GM12872 (cell line): ENCODE data around the gene FILIP1L.

Experiments used
- TF ChIP-seq, protein P1 (sequence below): IDR thresholded peaks from 3 replicates; pipeline ENCODE4 v1.5.1; 2011; ENCODE audit warnings: low read depth, mild to moderate bottlenecking, low read length, moderate library complexity; ENCODE audit not compliant: insufficient read depth

Gene FILIP1L

DNA sequence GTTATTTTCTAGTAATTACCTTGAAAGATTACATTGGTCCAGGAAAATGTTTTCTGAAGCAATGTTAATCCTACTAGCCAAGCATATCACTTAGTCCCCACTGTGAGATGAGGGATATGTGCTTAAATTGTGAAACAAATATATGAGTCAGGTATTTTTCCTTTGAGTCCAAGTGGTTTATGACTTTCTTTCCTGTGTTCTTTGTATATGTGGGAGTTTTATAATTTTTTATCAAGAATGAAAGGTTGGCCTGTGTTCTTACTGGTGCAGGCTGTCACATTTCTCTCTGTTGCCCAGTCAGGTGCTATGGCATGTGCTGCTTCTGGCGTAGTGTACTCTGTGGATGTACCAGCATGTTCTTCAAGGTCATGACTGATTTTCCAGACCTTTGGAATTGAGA lies 149.2 kb downstream of the FILIP1L start:
- TF ChIP-seq, protein P1, sequence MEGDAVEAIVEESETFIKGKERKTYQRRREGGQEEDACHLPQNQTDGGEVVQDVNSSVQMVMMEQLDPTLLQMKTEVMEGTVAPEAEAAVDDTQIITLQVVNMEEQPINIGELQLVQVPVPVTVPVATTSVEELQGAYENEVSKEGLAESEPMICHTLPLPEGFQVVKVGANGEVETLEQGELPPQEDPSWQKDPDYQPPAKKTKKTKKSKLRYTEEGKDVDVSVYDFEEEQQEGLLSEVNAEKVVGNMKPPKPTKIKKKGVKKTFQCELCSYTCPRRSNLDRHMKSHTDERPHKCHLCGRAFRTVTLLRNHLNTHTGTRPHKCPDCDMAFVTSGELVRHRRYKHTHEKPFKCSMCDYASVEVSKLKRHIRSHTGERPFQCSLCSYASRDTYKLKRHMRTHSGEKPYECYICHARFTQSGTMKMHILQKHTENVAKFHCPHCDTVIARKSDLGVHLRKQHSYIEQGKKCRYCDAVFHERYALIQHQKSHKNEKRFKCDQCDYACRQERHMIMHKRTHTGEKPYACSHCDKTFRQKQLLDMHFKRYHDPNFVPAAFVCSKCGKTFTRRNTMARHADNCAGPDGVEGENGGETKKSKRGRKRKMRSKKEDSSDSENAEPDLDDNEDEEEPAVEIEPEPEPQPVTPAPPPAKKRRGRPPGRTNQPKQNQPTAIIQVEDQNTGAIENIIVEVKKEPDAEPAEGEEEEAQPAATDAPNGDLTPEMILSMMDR, result no peak

DNA sequence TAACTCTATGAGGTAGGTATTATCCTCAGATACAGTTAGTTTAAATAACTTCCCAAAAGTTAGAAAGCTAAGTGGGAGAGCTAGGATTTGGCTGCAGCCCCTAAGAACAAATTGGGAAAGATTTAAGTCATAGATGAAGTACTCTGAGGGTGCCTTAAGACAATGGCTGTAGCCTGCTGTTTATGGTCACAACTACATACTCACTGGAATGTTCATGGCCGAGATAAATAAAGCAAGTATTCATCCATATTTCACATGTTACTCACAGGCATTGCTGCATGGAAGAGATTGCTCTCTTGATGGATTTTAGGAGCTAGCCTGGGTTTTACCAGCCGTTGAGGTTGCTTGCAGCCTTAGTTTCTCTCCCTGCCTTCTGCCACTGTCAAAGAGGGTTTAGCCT lies 151.6 kb downstream of the FILIP1L start:
- TF ChIP-seq, protein P1, result no peak

DNA sequence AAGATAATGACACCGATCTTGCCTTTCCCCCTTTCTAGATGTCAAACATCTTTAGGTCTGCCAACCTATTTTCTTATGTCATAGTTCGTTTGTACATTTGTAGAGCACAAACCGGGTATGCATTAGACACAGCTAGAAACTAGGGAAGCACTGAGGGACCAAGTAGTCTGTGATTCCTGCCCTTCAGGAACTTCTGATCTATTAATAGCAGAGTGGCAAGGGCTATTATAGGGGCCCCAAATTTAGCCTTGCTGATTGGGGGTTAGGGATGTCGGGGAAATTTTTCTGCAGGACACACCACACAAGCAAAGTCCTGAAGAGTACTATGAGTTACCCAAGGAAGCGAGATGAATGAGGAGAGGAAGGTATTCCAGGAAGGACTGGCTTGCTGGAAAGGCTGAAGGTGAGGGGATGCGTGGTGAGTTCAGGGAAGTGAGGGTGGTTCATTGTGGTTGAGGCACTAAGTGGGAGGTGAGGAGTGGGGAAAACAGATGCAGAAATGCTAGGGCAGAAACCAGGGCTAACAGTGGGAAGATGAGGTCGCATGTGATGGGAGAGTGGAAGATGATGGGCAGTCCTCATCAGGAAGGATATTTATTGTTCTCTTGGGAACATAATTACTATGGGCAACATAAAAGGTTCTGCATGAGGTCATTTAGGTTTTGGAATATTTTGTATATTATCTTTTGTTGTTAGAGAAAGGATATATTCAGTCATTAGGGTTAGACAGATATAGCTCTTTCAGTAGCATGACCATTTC lies 152.4 kb downstream of the FILIP1L start:
- TF ChIP-seq, protein P1, result no peak

DNA sequence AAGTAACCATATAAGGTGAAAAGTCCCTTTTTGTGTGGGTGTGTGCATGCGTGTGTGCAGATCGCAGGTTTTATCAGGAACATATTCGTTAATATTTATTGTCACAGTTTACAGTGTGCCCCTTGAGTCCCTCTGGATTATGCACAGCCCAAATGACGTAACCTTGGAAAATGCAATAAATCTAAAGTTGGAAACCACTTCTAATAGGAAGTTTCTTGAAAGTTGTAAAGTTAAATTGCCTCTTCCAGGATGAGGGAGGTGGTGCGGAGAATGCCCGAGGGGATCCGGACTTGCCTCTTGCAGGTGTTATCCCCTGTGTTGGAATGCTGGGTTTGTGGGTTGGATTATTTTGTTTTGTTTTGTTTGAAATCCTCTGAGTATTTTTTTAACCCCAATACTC lies 153.4 kb downstream of the FILIP1L start:
- TF ChIP-seq, protein P1, result no peak

DNA sequence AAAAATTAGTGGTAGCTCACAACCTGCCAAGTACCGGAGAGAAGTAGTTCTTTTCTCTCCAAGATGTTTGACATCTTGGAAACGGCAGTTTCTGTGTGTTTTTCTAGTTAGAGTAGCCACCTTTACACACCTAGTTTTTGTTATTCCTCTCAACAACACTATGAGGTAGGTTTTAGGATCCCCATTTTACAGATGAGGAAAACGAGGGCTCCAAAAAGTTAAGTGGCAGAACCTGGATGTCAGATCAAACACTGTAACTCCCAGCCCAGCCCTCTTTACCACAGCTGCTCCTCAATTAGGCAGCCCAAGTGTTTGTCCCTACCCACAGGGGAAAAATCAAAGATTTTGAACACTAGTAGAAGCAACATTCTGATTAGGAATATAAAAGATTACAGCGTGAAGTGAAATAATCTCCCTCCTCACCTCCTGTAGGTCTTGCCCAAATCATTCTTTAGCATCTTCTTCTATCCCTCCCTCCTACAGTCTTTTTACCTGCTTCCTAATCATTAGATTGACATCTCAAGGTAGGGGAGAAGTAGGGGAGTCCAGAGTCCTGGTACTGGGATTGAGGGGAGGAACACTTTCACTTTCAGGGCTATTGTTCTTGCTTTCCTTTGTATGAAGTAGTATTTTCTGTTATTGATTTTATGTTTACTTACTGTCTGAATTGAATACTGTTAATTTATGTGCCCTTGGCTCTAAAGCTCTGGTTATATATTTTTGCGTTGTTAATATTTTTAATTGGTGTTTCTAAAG lies 154.0 kb downstream of the FILIP1L start:
- TF ChIP-seq, protein P1, result no peak

DNA sequence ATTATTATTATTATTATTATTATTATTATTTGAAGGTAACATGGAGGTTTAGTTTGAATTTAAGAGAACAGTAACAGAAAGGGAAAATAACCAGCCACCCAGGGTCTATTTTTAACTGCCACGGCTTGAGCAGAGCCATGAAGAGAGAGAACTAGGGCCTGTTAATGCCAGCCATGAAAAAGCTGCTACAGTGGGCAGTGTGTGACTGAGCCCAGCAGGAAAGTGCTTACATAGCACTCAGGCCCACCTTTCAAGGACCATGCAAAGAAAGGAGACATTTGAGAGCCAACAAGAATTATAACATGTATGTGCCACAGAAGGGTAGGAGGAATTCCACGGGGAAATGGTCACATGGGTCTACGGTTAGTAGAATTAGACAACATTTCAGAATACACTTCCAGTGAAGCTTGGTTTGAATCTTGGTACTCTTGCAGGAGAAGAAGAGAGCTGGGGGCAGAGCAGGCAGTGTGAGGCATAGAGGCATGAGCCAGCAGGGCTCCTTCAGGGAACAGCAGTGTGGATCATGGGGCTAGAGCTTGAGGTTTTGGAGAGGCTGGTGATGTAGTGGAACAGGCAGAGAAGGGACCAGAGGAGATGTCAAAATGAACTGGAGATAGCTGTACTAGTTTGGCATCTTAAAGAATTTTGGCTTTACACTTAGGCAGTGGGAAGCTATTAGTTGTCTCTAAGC lies 155.9 kb downstream of the FILIP1L start:
- TF ChIP-seq, protein P1, result no peak

DNA sequence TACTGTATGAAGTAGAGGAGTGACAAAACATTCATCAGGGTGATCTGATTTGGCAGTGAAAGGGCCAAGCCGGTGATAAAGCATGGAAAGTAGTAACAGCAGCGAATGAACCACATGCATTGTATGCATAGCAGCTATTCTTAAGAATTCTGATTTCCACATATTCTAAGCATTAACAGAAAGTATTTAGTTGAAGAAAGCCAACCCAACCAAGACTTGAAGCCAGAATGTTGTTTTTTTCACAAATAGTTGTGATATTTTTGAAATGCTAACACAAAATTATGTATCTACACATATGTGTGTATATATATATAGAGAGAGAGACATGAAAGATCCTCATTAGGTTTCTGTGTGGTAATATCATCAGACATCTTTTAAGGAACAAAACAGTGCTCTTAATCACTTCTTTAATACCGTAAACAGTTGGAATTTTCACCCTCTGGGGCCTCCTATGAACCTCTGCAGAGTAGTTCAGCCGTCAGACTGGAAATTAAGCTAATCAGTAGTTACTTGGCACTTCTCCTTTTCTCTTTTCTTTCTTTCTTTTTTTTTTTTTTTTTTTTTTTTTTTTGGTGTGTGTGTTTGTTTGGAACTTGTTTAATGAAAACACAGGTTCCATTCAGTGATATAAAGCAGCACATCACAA lies 157.0 kb downstream of the FILIP1L start:
- TF ChIP-seq, protein P1, result no peak
